CD4-positive, alpha-beta T cell treated with Interleukin-12 subunit alpha and Interleukin-12 subunit beta, for 1 hour (primary cell): ENCODE measurements around the gene DSCAML1.
"Not testable (repeated sequence)": the region's sequence is repeated elsewhere in the genome, so short reads cannot be mapped to it uniquely, and the experiment has no call there.

Experiments
- DNase-seq: peaks from one replicate; pipeline ENCODE4 v3.0.0-alpha.2; 2020

Gene DSCAML1

DNA sequence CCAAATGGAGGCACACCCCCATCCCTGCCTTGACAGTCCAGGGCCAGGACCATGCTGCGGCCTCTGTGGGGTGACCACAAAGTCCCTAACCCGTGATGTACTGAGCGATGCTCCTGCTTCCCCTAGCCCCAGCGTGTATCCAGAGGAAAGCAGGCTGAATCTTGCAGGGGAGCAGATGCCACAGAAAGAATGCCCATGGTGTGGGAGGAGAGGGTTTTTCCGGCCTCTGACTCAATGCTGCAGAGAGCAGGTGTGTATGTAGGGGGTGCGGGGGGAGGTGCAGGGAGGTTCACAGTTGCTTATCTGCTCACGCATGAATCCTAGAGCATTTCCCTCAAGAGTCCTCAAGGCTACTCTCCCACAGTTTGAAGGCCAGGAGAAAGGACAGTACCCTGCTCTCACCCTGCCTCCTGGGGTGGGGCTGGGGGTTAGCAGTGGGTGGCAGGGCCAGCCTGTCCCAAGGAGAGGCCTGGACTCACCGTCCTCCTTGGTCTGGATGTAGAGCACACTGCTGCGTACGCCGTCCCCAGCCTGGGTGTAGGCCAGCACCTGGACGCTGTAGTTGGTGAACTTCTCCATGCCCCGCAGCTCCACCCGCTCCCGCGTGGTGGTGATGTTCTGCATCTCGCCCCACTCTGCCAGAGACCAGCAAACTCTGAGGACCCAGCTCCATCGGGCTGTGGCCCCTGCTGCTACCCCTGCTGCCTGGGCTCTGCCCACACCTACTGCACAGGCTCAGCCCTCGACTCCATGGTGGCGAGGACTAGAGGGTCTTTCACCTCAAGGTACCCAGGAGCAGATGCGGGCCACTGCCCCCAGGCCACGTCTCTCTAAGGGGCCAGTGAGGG lies 338.5 kb downstream of the DSCAML1 start:
- DNase-seq: no peak

DNA sequence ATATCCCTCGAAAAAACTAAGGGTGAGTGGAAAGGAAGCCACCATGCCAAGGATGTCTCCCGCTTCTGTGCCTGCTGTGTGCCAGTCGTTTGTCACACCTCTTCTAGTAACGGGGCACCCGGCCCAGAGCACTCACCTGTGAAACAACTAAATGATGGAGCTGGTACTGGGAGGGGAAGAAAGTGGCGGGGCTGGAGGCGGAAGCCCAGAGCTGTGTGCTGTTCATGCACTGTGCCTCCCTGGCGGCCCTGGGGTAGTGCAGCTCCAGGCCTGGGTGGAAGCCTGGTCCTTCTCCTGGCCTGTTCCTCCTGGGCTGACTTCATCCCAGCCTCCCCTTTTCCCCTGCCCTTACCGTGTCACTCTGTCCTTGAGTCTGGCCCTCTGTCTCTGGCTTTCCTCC lies 339.2 kb downstream of the DSCAML1 start:
- no peak for DNase-seq

DNA sequence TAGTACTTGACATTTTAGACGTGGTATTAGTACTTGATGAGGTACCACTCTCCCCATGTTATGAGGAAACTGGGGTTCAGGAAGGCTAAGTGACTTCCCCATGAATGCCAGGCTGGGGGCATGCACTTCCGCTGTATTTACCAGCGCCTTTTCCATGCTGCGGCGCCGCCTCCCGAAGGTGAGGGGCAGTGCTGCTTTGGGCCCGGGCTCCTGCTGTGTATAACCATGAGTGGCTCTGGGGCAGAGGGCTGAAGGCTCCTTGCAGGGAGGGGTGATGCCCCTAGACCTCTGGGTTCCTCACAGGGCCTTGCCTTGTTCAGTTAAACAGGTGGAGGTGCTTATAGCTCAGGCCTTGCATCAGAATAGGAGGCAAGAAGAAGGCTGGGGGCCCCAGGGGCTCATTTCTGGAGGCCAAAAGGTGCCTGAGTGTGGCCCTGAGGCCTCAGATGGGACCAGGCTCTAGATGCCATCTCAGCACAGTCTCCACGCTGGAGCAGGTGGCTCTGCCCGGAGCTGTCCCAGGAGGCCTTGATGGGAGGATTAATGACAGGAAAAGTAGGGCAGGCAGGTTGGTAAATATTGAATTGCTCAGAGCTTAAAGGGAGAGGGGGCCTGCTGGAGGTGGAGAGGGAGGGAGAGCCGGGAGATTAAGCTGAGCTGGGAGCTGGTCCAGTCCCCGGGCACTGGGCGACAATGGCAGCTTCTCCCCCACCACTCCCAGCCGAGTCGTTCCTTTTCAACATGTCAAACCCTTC lies 339.8 kb downstream of the DSCAML1 start:
- no peak for DNase-seq

DNA sequence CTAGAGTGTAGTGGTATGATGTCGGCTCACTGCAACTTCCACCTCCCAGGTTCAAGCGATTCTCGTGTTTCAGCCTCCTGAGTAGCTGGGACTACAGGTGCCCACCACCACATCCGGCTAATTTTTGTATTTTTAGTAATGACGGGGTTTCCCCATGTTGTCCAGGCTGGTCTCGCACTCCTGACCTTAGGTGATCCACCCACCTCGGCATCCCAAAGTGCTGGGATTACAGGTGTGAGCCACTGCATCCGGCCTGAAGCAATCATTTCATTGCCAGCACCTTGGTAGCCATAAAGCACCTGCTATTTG lies 340.3 kb downstream of the DSCAML1 start:
- DNase-seq: not testable (repeated sequence)

DNA sequence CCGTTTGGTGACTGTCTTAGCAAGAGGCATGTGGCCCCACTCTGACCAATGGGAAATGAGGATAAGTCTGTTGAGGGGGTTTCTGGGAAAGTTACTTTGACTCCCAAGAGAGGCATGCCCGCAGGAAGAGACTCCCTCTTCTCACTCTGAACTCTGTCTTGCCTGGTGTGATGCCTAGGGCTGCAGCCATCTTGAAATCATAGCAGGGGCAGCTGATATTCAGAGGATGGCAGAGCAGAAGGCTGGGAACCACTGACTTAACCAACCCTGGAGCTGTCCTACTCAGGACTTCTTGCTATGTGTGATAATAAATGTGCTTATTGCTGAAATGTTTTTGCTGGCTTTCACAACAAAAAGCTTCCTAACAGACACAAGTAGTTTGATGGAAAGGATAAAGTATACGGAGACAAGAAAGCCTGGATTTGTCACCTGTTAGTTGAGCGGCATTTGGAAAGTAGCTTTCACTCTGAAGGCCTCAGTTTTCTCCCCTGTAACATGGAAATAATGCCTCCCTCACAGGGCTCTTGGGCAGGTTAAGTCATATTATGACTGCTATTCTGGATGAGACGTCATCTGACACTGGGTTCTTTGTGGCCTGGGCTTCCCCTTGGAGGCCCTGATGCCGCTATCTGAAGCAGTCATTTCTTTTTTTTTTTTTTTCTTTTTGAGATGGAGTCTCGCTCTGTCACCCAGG lies 340.8 kb downstream of the DSCAML1 start:
- no peak for DNase-seq

DNA sequence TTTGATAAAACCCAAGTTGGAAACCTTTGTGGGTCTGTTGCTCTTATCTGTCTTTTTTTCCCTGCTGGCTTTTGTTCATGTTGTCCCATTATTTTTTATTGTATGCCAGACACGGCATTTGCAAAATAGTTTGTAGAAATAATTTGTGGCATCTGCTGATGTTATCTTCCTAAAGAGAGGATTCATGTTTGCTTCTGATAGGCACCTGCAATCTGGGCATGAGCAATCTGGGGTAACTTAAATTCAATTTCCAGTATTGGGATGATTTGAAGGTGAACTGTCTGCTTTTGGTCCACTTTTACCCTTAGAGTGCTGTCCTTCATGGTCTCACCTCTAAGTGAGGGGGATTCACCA lies 342.5 kb downstream of the DSCAML1 start:
- no peak for DNase-seq

DNA sequence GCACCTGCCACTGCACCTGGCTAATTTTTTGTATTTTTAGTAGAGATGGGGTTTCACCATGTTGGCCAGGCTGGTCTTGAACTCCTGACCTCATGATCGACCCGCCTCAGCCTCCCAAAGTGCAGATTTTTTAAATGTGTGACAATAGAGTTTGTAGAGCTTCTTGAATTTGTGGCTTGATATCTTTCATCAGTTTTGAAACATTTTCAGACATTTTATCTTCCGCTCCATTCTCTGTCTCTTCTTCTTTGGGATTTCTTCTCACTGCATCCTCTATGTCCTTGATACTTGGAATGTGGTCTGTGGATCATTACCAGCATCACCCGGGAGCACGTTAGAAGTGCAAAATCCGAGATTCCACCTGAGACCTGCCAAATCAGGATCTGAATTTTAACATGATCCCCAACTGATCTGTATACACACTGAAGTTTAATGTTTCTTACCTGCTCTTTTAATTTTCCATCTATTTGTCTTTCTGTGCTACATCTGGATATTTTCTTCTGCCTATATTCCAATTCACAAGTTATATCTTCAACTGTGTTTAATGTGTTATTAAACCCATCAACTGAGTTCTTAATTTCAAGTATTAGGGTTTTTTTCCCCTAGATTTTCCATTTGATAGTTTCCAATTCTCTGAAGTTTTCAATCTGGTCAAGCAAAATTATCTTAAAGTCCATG lies 343.0 kb downstream of the DSCAML1 start:
- DNase-seq: no peak

DNA sequence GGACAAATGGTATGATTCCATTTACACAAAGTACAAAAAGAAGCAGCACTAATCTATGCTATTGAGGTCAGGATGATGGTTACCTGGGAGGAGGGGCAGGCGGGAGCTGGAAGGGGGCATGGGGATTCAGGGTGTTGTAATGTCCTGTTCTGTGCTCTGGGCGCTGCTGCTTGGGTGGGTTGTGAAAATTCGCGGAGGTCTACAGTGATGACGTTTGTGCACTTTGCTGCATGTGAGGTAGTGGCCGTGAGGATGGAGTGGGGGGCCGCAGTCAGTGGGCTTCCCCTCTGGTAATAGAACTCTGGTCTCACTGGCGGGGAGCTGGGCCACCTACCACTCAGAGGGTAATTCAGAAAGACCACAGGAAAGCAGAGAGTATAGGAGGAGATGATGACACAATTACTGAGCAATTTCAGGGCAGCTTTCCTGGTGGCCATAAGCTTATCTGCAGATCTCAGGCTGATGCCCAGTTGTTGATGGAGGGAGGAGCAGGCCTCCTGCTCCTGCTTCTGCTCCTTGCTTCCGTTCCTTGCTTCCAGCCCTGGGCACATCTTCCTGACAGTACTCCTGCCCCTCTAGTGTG lies 347.8 kb downstream of the DSCAML1 start:
- DNase-seq: no peak

DNA sequence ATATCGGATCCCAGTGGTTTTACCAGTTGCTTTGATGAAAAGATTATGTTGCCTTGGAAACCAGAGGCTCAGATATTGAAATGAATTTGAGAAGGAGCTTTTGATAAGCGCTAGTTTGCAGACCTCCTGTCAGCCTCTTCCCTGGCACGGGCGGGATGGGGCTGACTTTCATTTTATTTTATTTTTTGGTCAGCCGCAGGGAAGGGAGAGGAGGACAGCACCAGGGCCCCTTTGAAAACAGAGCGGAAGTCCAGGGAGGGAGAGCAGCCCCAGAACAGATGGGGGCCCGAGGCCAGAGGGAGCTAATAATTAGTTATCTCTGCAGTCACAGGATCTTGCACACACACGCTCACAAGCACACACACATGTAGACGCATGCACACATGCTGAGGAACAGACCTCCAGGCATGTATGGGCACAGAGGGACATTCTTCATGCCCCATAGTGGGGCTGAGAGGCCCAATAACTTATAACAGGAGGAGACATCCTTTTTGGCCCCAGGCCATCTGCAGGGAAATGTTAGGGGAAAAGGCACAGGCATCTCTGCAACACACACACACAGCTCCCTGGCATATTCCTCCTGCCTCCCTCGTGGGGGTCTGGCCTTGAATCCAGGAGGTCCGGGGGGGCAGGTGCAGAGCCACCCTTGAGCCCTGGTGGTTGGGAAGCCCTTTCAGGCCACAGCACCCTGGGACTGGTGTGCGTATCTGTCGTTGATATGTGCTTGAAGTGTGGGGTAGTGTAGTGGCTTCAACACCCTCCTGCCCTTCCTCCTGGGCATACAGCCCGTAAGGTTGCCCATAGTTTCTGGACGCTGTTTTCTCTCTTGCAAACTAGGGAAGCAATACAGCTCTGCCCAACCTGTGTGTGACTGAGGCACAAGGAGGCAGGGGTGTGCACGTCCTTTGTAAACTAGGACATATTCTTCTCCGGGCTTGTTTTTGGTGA lies 352.0 kb downstream of the DSCAML1 start:
- no peak for DNase-seq

DNA sequence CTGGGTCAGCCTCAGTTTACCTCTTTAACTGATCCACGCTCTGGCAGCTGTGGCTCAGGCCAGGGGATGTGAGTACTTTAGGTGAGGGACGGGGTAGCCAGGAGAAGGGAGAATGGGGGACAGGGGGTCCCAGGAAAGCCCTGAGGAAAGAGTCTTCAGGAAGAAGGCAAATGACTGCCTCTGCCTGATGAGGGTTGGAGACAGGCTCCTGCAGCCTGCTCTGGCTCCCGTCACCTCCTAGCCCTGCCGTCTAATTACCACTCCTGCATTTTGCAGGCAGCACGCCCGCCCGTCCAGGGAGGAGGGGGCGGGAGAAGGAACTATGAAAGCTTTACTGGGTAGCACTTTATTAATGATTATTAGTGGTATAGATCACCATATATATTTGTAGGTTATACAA lies 352.8 kb downstream of the DSCAML1 start:
- DNase-seq: no peak

DNA sequence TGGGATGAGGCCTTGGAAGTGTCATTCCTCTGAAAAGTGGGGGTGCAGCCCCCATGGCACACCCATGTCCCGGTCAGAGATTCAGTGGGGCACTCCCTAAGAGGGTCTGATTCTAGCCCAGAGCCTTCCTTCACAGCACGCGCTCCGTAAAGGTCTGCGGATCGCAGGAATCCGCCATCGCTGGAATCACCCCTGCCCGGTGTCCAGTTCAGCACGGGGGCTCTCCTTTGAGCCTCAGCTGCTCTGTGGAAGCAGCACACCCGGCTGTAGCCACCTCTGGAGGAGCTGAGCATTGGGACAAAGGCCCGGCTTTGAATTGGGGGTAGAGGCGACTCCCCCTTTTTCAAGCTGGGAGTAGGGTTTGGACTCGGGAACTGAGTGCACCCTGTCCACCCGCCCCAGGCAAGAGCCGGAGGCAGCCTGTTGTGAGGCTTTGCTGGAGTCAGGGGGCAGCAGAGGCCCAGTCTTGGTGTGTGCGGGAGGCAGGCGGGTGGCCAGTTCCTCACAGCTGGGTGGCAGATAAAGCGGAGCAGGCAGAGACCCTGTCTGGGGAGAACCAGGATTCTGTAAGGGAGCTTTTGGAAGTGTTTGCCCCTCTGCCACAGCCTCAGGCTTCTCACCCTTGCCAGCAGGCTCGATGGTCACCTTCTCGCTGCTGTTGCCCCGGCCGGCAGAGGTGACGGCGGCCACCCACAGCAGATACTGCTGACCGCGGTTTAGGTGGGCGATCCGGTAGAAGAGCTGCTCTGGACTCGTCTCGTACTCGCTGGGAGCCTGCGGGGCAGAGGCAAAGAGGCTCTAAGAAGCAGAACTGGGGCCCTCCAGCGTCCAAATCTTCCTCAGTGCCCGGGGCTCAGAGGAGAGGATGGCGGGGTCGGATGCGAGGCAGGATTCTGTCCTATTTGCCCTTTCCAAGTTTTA lies 353.5 kb downstream of the DSCAML1 start:
- no peak for DNase-seq

DNA sequence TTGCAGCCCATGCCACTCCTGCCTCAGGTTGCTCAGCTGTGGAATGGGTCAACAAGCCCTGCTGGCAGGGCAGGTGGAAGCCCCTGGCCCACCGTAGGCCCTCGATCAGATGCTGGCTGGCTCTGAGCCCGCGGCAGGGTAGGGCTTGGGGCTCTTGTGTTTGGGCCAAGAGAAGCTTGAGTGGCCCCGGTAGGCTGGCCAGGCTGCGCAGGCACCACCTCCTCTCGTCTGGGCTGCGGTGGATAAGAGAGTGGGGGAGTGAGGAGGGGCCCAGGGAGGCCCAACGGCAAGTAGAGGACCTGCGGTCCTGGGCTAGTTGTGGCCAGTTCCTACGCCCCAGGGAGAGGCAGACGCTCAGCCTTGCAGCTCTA lies 354.2 kb downstream of the DSCAML1 start:
- DNase-seq: no peak

DNA sequence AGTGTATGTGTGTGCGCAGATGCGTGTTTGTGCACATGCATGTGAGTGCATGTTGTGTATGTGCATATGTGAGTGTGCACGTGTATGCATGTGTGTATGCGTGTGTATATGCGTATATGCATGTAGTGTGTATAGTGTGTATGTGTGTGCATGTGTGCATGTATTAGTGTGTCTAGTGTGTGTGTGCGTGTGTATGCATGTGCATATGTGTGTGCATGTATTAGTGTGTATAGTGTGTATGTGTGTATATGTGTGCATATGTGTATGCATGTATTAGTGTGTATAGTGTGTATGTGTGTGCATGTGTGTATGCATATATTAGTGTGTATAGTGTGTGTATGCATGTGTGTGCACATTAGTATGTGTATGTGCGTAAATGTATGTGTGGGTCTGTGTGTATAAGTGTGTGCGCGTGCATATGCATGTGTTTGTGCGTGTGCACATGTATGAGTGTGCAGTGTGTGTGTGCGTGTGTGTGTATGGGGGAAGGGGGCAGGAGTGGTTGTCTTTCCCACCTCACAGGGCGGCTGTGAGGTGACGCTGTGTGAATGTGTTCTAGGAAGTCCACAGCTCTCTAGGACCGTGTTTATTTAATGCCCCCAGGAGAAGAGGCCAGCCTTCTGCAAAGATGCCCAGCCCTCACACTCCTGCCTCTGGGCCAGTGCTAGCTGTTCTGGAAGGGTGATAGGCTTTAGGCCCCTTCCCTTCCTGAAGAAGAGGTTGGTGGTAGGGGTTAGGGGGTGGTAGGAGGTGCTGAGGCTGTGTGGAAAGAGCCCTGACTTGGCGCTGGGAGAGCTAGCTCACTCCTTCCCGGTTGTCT lies 354.8 kb downstream of the DSCAML1 start:
- DNase-seq: no peak

DNA sequence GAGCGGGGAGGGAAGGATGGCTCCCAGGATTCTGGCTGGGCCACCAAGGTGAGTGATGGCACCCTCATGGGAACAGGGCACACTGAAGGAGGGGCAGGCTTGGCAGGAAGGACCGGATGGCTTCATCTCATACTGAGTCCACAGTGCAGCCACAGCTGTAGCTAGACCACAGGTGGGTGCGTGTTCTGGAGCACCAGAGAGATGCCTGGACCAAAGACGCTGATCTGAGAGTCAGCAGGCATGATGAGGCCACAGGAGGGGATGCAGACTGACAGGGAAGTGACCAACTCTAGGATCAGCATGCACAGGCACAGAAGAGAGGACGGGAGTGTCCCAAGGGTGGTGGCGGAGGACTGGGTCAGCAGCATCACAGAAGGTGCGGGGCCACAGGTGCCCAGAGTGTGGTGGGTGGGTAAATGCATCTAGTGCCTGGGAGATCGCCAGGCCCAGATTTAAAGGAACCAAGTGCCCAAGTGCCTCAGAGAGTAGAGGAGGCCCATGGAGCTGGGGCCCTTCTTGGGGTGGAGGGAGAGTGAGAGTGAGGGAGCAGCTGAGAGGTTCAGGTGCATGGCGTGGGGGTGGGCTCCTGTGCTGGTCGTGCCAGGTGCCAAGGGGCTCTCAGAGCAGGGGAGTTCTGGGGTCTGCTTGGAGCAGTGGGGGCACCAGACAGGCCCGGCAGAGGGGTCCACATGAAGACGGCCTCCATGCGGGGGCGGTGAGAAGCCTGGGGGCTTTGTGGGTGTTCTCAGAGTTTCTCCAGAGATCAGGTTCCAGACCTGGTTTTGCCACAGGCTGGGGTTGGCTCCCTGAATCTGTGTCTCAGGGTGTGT lies 355.7 kb downstream of the DSCAML1 start:
- DNase-seq: no peak

DNA sequence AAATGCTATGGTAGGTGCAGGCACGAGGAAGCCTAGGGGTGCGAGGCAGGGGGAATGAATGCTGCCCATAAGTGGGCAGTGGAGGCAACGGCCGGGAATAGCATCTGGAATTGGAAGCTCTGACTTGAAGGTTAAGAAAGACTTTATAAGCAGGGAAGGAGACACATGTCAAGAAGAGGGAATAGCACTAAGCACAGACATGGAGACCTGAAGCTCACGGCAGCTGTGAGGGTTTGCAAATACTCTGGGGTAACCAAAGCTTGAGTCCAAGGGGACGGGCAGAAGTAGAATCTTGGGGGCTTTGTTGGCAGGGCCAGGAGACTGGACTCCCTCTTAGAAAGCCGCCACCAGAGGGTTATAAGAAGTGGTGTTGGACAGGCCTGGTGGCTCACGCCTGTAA lies 356.8 kb downstream of the DSCAML1 start:
- no peak for DNase-seq

DNA sequence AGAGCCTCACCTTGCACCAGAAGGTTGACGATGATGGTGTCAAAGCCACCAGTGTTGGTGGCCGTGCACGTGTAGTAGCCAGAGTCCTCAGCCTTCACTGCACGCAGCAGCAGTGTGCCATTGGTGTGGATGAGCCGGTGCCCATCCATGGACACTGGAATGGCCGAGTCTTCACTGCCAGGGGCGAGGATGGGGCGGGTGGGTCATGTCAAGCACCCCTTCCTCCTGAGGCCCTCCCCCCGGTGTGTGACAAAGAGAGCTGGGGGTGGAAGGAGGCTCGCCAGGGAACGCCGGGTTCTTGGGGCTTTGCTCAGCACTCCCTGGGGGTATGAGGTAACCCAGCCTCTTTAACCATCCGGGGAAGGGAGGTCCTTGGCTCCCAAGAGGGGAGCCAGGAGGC lies 357.8 kb downstream of the DSCAML1 start:
- DNase-seq: no peak

DNA sequence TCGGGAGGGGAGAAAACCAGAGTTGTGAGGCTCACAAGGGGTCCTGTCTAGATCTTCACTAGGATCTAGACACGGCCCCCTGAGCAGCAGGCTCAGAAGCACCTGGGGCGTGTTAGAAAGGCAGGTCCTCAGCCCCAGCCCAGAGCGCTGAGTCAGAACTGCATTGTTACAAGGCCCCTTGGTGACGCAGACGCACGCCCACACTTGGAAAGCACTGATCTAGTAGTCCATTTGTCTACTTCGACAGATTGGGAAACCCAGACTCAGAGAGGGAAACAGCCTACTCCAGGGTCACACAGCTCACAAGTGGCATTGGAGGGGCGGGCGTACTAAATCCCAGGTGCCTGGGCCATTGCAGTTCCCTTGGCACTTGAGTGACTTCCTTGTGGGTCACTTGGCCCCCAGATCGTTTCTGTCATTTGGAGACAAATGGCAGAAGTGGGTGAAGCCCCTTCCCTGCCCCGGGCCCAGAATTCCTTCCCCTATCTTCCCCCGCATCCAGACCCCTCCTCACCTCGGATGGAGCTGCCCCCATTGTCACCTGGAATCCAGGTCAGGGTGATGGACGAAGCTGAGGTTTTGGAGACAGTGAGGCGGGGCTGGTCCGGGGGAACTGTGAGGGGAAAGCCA lies 358.5 kb downstream of the DSCAML1 start:
- no peak for DNase-seq

DNA sequence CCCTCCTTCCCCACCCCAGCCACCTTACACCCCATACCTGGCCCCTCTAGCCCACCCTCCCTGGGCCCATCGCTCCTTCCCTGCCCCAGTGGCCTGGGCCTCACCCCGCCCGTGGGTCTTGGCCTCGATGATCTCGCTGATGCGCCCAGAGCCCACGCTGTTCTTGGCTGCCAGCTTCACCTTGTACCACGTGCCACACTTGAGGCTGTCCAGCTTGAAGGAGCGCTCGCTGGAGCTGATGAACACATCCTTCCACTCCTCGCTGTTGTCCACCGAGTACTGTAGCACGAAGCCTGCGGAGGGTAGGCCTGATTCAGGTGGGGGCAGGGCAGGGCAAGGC lies 359.3 kb downstream of the DSCAML1 start:
- no peak for DNase-seq
